Endothelial cell of umbilical vein (primary cell): ENCODE measurements around the gene AUTS2. TPM values are rescaled to one million over a fixed set of nuclear protein-coding genes. Genes with fewer than 3 reads are reported as not detected.

Experiments
- BruUV-seq: library from RNA; stranded (reverse); fragments of 400-500 nt; replicated peaks from 2 replicates; lab custom pipeline; 2021; lab: Mats Ljungman, UMichigan
- CTCF ChIA-PET: fragments of 300-600, 350-600 bp; sonication (Branson Sonifier 250); formaldehyde crosslinking; loops from one replicate; lab custom pipeline; 2021; ENCODE audit warnings: antibody characterized with exemption, inconsistent platforms; lab: Charles Lee
- POLR2A ChIA-PET: fragments of 300-600, 350-600 bp; sonication (Branson Sonifier 250); formaldehyde crosslinking; loops from one replicate; lab custom pipeline; 2021; ENCODE audit warnings: antibody characterized with exemption, inconsistent platforms; lab: Charles Lee
- DNase-seq: peaks from one replicate; pipeline ENCODE4 v3.0.0-alpha.2; 2011; ENCODE audit warnings: low read depth, low spot score
- FAIRE-seq: peaks from 2 replicates; lab custom pipeline; 2011; peaks lifted over from hg19 to GRCh38; lab: Jason Lieb, UNC
- H2AFZ ChIP-seq: 2 replicates; pipeline ENCODE4 v1.6.0; 2012; ENCODE audit warnings: low read depth, low read length, control low read depth, inconsistent platforms
- H3K27ac ChIP-seq: 2 replicates; pipeline ENCODE4 v1.5.1; 2011; ENCODE audit warnings: low read depth, mild to moderate bottlenecking, control low read depth, low read length, moderate library complexity; ENCODE audit not compliant: insufficient read depth
- H3K27me3 ChIP-seq, 2 experiments: 2 replicates each; pipeline versions ENCODE4 v1.6.0 to v1.6.1; 2011; ENCODE audit warnings: low read length in 2 of 2, mixed read lengths in 1 of 2; ENCODE audit not compliant: control insufficient read depth in 2 of 2, insufficient read depth in 2 of 2
- H3K36me3 ChIP-seq, 2 experiments: 2 replicates in 1 of 2; 3 replicates in 1 of 2; pipeline ENCODE4 v1.5.1; 2011; ENCODE audit warnings: low read length in 2 of 2, mild to moderate bottlenecking in 1 of 2, moderate library complexity in 1 of 2; ENCODE audit not compliant: control insufficient read depth in 2 of 2, insufficient read depth in 2 of 2; ENCODE audit errors: extremely low read depth in 1 of 2
- H3K4me1 ChIP-seq: 3 replicates; pipeline ENCODE4 v1.5.1; 2011; ENCODE audit warnings: mild to moderate bottlenecking, low read length; ENCODE audit not compliant: control insufficient read depth, insufficient read depth; ENCODE audit errors: extremely low read depth
- H3K4me2 ChIP-seq: 2 replicates; pipeline ENCODE4 v1.6.1; 2011; ENCODE audit warnings: low read length, control low read depth, mixed read lengths; ENCODE audit not compliant: insufficient read depth
- H3K4me3 ChIP-seq, 3 experiments: fragments of 200-600 bp in 1 of 3; sonication (generic), shearing (Covaris generic) in 1 of 3; replicated peaks in 1 of 3; 2 replicates each; pipeline ENCODE4 v1.5.1; 2011 to 2016; ENCODE audit warnings: control low read depth in 3 of 3, low read length in 3 of 3, mild to moderate bottlenecking in 2 of 3, inconsistent platforms in 1 of 3, low read depth in 1 of 3, moderate library complexity in 1 of 3; ENCODE audit not compliant: insufficient read depth in 1 of 3
- H3K79me2 ChIP-seq: 2 replicates; pipeline ENCODE4 v1.6.0; 2012; ENCODE audit warnings: low read length, inconsistent platforms; ENCODE audit not compliant: control insufficient read depth, insufficient read depth
- H3K9ac ChIP-seq: replicated peaks from 2 replicates; pipeline ENCODE3; 2011; ENCODE audit warnings: low read length, control low read depth; ENCODE audit not compliant: insufficient read depth; ENCODE audit errors: extremely low read depth
- H3K9me1 ChIP-seq: replicated peaks from 3 replicates; pipeline ENCODE4 v1.6.0; 2011; ENCODE audit warnings: mild to moderate bottlenecking, low read length; ENCODE audit not compliant: control insufficient read depth, insufficient read depth; ENCODE audit errors: extremely low read depth
- H3K9me3 ChIP-seq: replicated peaks from 2 replicates; pipeline ENCODE4 v1.5.1; 2012; ENCODE audit warnings: low read length, inconsistent platforms; ENCODE audit not compliant: control insufficient read depth, insufficient read depth
- H4K20me1 ChIP-seq: replicated peaks from 2 replicates; pipeline ENCODE3; 2011; ENCODE audit warnings: mild to moderate bottlenecking, low read length; ENCODE audit not compliant: control insufficient read depth, insufficient read depth; ENCODE audit errors: extremely low read depth
- CTCF ChIP-seq, 2 donors: IDR thresholded peaks; 1 replicate in 1 of 2; 2 replicates in 1 of 2; pipeline ENCODE4 v1.5.1; 2011; ENCODE audit warnings: low read length in 2 of 2, mild to moderate bottlenecking in 2 of 2, moderate library complexity in 2 of 2, control low read depth in 1 of 2, inconsistent platforms in 1 of 2, low read depth in 1 of 2; ENCODE audit not compliant: insufficient read depth in 1 of 2; ENCODE audit errors: extremely low read depth in 1 of 2
- EZH2 ChIP-seq: IDR thresholded peaks from 2 replicates; pipeline ENCODE4 v1.6.1; 2012; ENCODE audit warnings: borderline replicate concordance, low read depth, mild to moderate bottlenecking, moderate library complexity, low read length, inconsistent platforms; ENCODE audit not compliant: severe bottlenecking
- FOS ChIP-seq: IDR thresholded peaks from 2 replicates; pipeline ENCODE4 v1.6.1; 2011; ENCODE audit warnings: mild to moderate bottlenecking, low read length, moderate library complexity, borderline replicate concordance; ENCODE audit not compliant: insufficient read depth
- GATA2 ChIP-seq: IDR thresholded peaks from 2 replicates; pipeline ENCODE4 v1.7.0; 2011; ENCODE audit warnings: low read depth, mild to moderate bottlenecking, moderate library complexity, mixed read lengths, low read length; ENCODE audit not compliant: insufficient read length, insufficient read depth
- JUN ChIP-seq: IDR thresholded peaks from 2 replicates; pipeline ENCODE4 v1.6.1; 2011; ENCODE audit warnings: borderline replicate concordance, low read depth; ENCODE audit not compliant: insufficient read length, insufficient read depth
- MAX ChIP-seq: IDR thresholded peaks from 2 replicates; pipeline ENCODE4 v1.6.1; 2011; ENCODE audit not compliant: insufficient read depth, insufficient read length
- MYC ChIP-seq: IDR thresholded peaks from one replicate; pipeline ENCODE4 v1.6.1; 2011; ENCODE audit warnings: mild to moderate bottlenecking, low read depth, low read length
- POLR2A ChIP-seq: IDR thresholded peaks from 2 replicates; pipeline ENCODE4 v1.6.1; 2012; ENCODE audit warnings: low read depth, mild to moderate bottlenecking, control low read depth, low read length
- POLR2AphosphoS5 ChIP-seq: IDR thresholded peaks from 2 replicates; pipeline ENCODE4 v1.6.1; 2012; ENCODE audit warnings: low read depth, mild to moderate bottlenecking, control low read depth, low read length, moderate library complexity; ENCODE audit not compliant: insufficient read depth
- dilution Hi-C: fragments of 300-500 bp; cut with MboI; formaldehyde crosslinking; loops from one replicate; pipeline ENCODE4 v1.15.0; 2019; ENCODE audit warnings: low sequenced_read_pairs; ENCODE audit not compliant: extremely low pct_ligation_motif_present
- intact Hi-C: fragments of 100-400 bp; cut with micrococcal nuclease; formaldehyde crosslinking; loops from one replicate; pipeline ENCODE4 v1.10.0; 2022
- polyA plus RNA-seq, 4 experiments: library from polyadenylated mRNA; depleted of rRNA in 3 of 4; stranded (reverse) in 3 of 4; unstranded in 1 of 4; fragments of >200 nt; gene quantifications; 2 replicates each; pipeline versions ENCODE4 v1.2.1 to v1.2.3, GENCODE V29; 2011 to 2012; ENCODE audit warnings: missing spikeins in 1 of 4
- total RNA-seq: library from RNA; stranded (reverse); gene quantifications from 2 replicates; pipeline ENCODE4 v1.2.3, GENCODE V29; 2021

The AUTS2 gene
- total and polyA plus RNA-seq, 2 donors (not counting 3 experiments of a cell fraction or from before 2014, with no cell fraction given), result 0.59 to 8.0 TPM

GRCh38 chr7:70612811-70613210 is 1014.5 kb downstream of the AUTS2 start:
- no peaks in the 10 kb centered on the region for H3K4me1 ChIP-seq
- H3K9ac ChIP-seq, result no peak overlapping the region
- FAIRE-seq (no peak), DNase-seq (no peak)
- peaks cover 3% of the 10 kb centered on the region for H3K9me3 ChIP-seq
- no TSS peak for BruUV-seq
- no peaks in the 10 kb centered on the region for H3K79me2 ChIP-seq
- H4K20me1 ChIP-seq, result no peaks in the 10 kb centered on the region
- H3K27ac ChIP-seq, result no peak overlapping the region
- CTCF ChIA-PET, result no interaction called here
- no peak for TF ChIP-seq POLR2AphosphoS5
- no peak for TF ChIP-seq CTCF (IDR thresholded peaks at IDR 0.05; ENCODE audit: extremely low read depth in 1 of 2, insufficient read depth in 1 of 2, low read depth in 1 of 2, low read length in 2 of 2)
- no peak for TF ChIP-seq FOS
- no peak for TF ChIP-seq GATA2
- no peak for TF ChIP-seq EZH2
- no peak for TF ChIP-seq MAX
- no peak for TF ChIP-seq POLR2A
- TF ChIP-seq JUN, result no peak
- no peak for TF ChIP-seq MYC
- POLR2A ChIA-PET, result no interaction called here
- H3K4me3 ChIP-seq, result no peak overlapping the region
- H2AFZ ChIP-seq, result no peak overlapping the region
- no peaks in the 10 kb centered on the region for H3K27me3 ChIP-seq
- intact Hi-C loops, result no loop called here
- H3K9me1 ChIP-seq, result no peaks in the 10 kb centered on the region
- no peak overlapping the region for H3K4me2 ChIP-seq
- no peaks in the 10 kb centered on the region for H3K36me3 ChIP-seq
- dilution Hi-C loops, result no loop called here
